GM21515 (cell line): Measurements from ENCODE around the gene ZNF496.

Source experiments
- ATAC-seq: cut with Tn5 transposase; IDR thresholded peaks from one replicate; pipeline ENCODE4 v1.9.1; 2021; ENCODE audit not compliant: unreplicated experiment

Gene ZNF496

DNA sequence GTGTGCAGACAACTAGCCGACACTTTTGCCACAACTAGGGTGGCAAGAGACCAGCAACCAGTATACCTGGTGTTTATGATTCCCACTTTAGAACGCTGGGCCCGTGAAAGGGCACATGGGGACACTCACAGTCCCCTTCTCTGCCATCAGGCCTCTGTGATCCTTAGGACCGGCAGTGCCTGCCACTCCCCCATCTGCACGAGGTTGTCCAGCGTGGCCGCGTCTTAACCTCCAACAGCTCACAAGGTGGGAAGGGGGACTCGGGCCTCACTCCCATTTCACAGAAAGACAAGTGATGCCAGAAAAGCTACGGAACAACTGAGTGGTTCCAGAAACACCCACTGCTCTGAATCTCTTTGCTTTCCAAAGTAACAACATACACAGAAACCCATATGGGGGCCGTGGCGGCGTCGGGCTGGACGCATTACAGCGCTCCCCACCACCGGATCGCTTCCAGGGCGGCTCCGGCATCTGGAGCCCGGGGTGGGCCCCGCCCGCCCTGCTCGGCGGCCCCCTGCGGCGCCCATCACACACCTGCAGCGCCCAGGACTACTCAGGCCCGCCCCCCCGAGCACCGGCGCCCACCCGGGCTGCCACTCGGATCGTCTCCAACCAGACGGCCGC lies 1.0 kb downstream of the ZNF496 start:
- peak; percentile 30 for ATAC-seq

DNA sequence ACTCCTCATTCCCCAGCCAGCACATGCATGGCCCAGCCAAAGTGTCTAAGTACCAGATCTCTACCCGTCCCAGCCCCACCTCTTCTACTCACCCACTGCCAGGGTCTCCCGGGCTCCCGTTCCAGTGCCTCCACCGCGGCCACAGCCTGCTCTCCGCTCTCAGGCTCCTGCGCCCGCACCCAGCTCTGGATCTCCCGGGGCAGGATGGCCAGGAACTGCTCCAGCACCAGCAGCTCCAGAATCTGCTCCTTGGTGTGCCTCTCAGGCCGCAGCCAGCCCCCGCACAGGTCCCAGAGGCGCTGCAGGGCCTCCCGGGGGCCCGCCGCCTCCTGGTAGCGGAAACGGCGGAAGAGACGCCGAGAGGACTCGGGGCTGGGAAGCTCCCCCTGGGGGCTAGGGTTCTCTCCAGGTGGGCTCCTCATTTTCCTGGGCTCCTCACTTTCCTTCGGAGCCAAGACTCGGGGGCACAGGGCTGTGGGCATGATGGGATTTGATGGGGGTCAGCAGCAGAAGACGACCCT lies 2.5 kb downstream of the ZNF496 start:
- ATAC-seq = no peak

- ATAC-seq = no peak
These were observed 3.4 kb downstream of the ZNF496 start for GRCh38 chr1:247328311-247328710.

DNA sequence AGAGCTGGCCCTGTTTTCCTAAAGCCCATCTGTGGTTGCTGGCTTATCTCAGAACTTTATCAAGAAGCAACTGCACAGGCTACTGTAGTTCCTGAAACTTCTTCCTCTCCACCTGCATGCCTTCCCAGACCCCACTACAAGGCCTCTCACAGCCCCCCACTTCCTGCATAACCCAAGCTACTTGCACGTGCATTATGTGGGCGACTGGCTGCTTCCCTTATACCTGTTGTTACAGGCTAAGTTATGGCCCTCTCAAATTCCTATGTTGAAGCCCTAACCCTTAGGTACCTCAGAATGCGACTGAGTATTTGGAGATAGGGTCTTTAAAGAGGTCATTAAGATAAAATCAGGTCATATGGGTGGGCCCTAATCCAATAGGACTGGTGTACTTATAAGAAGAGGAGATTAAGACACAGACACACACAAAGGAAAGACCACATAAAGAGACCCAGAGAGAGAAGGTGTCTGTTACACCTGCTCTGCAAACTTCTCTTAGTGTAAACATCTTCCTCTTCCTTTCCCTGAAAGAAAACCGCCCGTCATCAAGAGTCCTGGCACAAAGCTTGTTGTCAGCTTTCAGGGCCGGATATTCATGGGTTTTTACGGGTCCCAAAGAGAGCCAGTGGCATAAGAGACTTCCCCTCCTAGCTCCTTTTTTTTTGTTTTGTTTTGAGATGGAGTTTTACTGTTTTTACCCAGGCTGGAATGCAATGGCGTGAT lies 5.1 kb downstream of the ZNF496 start:
- ATAC-seq = no peak

DNA sequence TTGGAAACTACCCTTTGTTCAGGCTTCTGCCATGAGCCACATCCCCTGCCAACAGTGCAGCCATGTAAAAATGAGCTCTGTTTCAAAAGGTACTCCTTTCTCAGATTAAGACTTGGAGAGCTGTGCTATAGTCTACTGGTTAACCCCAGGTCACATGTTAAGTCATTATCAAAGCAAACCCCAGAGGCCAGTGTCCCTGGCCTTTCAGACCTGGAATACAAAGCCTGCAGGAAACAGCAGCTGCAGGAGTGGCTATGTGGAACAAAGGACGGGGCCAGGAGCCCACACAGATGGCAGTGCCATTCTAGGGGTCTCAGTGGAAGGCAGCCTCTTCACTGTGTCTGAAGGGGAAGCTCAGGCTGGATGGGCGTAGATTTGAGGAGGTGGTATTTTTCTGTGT lies 6.7 kb downstream of the ZNF496 start:
- no peak for ATAC-seq

GRCh38 chr1:247324204-247324787 lies 7.4 kb downstream of the ZNF496 start:
- no peak for ATAC-seq

DNA sequence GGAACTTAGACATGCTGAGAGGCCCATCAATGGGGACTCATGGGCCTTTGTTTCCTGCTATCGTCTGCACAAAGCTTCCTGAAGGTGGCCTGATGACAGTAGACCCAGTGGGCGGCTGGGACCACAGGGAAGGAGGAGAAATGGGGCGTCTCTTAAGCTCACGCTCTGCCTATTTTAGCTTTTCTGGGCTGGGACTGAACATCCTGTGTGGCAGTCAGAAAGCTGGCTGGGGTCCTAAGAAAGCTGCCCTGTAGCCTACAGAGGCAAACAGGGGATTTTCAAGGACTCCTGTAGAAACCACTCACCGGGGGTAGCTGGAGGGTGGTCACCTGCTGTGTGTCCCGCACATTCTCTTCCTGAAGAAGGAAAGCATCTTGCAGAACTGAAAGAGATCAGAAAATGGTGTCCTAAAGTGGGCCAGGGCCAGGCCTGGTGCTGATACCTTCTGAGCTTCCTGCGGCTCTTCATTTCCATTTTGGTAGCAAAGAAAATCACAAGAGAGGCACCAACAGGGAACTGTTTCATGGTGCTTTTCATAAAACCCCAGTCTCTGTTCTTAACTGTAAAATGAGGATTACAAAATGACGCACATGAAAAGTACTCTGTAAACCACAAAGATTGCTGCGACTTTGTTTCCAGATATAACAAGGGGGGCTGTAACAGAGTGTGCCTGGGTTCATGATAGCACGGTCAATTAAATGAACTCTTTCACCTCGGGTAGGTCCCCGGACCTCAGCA lies 8.6 kb downstream of the ZNF496 start:
- no peak for ATAC-seq

- no peak for ATAC-seq
These were observed 9.2 kb downstream of the ZNF496 start for GRCh38 chr1:247322442-247322841.

DNA sequence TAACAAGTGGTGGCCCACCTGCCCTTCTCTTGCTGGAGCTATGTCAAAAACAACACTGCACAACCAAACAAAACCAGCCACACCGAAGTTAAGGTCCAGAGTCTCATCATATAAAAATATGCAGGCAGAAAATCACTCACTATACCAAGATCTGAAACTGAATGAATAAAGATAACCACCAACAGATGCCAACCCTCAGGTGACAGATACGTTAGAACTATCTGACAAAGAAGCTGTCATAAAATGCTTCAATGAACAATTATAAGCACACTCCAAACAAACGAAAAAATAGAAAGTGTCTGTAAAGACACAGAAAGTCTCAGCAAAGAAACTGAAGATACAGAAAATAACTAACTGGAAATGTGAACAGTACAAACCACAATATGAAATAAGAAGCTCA lies 14.0 kb downstream of the ZNF496 start:
- ATAC-seq = no peak

DNA sequence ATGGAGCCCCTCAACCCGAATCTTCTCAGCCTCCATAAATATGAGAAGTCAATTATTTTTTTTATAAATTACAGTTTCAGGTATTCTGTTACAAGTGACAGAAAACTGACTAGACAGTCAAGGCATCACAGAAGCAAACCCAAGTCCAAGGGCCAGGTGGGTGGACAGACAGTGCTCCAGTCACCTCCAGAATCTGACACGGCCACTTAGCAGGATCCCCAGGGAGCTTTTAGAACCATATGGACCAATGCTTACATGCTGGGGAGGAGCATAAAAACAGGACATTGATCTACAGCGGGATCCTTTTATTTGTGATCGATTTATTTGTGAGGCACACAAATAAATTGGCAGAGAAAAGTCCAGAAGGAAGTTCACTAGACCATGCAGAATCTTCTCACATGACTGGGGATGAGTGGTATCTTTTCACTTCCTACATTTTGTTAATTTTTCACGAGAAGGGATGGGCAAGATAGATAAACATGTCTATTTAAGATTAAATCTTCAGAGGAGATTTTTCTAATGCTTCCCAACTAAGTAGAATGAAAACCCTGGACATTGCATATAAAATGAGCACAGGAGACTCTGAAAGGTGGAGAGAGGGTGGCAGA lies 15.0 kb downstream of the ZNF496 start:
- no peak for ATAC-seq

DNA sequence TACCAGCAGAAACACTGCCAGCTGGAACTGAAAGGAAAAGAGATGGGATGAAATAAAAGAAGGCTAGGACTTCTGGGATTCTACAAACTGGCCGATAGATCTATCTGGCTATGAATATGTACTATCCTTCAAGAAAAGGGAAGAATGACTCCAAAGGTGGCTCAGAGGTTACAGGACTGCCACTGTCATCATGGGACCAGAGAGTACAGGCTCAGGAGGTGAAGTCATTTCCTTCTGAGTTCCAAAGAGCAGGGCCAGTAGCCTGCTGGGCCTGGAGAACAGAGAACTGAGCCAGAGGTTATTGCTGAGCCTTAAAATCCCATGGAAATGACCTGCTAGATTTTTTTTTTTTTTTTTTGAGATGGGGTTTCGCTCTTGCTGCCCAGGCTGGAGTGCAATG lies 27.6 kb downstream of the ZNF496 start:
- no peak for ATAC-seq

DNA sequence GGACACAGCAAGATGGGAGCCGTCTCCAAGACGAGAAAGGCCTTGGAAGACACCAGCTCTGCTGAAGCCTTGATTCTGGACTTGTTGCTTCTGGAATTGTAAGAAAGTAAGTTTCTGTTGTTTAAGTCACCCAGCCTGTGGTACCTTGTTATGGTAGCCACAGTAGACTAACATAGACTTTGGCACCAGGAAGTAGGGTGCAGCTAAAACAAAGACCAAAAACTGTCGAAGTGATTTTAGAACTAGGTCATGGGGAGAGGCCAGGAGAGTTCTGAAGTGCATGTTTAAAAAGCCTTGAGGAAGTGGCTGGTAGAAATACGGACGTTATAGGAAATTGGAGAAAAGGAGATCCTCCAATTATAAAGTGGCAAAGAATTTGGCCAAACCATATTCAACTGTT lies 28.5 kb downstream of the ZNF496 start:
- ATAC-seq = no peak

DNA sequence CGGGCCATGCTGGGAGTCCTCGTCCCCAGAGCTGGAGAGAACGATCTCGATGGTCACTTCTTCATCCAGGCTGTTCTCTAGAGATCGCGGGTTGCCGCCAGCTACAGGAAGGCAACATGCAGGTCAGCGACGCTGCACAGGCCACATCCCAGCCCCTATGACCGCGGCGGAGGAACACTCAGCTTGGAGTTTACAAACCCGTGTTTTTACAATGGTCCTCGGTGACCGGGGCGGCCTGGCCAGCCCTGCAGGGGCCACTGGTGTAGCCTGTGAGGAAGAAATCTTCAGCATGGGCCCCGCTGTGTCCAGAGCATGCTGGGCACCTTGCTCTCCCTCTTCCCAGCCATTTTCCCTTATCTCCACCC lies 30.5 kb downstream of the ZNF496 start:
- no peak for ATAC-seq

- no peak for ATAC-seq
These were observed 31.0 kb downstream of the ZNF496 start for GRCh38 chr1:247300491-247301175.

DNA sequence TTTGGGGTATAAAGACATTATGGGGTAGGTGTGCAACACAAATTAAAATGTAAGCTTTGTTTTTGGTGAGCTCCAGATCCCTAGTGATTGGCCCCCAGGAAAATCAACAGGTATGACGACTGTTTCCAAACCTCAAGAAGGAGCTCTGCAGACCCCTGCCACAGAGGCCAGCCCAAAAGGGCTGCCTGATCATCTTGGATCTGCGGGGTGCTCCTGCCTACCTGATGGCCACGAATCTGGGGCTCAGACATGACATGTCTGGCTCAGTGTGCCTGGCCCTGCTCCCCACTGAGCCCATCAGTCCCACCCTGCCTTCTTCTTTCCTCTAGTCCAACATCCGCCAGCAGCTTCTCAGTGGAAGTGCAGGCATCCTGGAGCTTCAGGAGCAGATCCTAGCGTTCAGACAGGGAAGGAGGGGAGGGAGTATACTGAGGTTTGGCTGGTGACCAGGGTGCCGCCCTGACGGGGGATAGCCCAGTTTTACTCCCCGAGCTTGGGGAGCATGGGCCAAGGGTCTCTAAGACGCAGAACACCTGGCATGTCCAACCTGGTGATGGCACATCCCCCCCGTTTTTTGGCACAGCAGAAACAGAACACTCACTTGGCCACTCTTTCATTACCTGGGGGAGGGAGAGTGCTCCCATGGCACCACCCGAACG lies 31.8 kb downstream of the ZNF496 start:
- no peak for ATAC-seq

DNA sequence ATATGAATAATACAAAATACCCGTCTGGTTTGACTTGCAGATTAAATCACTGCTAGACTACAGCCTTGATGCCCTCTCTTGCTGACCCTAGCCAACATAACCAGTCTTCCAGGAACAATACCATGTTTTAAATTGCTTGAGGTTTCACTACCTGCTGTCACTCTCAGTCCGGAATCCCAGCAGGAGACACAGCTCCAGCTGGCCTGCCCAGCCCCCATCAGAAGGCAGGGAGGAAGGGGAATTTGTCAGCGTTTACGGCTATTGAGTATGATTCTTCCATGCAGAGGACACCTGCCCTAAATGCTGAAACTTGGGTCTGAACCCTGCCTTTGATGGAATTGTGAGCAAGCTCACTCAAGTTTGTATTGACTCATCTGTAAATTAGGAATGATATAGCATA lies 33.0 kb downstream of the ZNF496 start:
- ATAC-seq = no peak

- no peak for ATAC-seq
These were observed 33.6 kb downstream of the ZNF496 start for GRCh38 chr1:247298124-247298481.

DNA sequence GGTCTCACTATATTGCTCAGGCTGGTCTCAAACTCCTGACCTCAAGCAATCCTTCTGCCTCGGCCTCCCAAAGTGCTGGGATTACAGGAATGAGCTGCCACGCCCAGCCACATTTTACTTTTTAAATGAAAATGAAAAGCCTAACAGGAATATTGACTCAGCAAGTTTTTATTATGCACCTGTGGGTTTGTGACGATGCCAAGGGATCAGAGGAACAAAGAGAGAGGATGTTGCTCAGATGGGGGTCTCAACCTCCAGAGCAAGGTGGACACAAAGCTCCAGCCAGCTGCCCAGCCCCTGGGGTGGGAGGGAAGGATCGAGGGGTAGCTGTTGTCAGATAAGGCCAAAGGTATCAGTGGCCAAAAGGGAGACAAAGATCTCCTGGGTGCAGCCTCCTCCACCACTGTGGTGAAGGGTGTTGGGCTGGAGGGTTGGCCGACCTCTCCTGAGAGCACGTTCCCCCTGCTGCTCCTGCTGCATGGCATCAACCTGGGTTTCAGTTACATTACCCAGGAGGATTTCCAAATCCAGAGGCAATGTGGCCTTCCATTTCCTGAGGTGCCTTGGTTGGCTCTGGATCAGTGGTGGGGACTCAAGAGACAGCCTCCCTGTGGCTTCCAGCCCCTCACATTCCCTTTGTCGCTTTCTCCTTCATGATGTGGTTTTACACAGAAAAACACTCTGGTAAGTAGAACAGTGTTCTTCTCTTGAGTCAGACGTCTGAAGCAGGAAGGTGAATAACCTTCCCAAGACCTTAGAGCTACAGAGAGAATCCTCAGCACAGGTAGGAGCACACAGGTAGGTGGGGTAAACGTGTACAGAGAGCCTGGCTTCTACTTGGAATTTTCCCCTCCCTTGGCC lies 34.2 kb downstream of the ZNF496 start:
- ATAC-seq = no peak

GRCh38 chr1:247296599-247297180 lies 35.0 kb downstream of the ZNF496 start:
- no peak for ATAC-seq
